HEK293 (cell line): ENCODE data around the gene NOL9.
A peak's percentile ranks its signal among the peaks of the same experiment; 100 is the strongest.

ENCODE experiments used
- BCL11A ChIP-seq: fragments of 450-650 bp; formaldehyde crosslinking; IDR thresholded peaks from 2 replicates; pipeline ENCODE4 v1.5.1; 2016; ENCODE audit warnings: low read depth, missing biosample characterization, missing genetic modification characterization
- BCL11B ChIP-seq: fragments of 450-650 bp; formaldehyde crosslinking; IDR thresholded peaks from 2 replicates; pipeline ENCODE4 v1.5.1; 2016; ENCODE audit warnings: low read depth, missing biosample characterization, missing genetic modification characterization
- BCL6B ChIP-seq: fragments of 450-650 bp; formaldehyde crosslinking; IDR thresholded peaks from 2 replicates; pipeline ENCODE4 v1.5.1; 2017; ENCODE audit warnings: missing biosample characterization, missing genetic modification characterization
- INSM2 ChIP-seq: fragments of 450-650 bp; formaldehyde crosslinking; IDR thresholded peaks from 2 replicates; pipeline ENCODE4 v1.5.1; 2016; ENCODE audit warnings: missing biosample characterization, missing genetic modification characterization
- SP7 ChIP-seq: fragments of 450-650 bp; formaldehyde crosslinking; IDR thresholded peaks from 2 replicates; pipeline ENCODE4 v1.5.1; 2016; ENCODE audit warnings: missing biosample characterization, missing genetic modification characterization
- TSHZ1 ChIP-seq: fragments of 450-650 bp; formaldehyde crosslinking; IDR thresholded peaks from 2 replicates; pipeline ENCODE4 v1.5.1; 2016; ENCODE audit warnings: missing biosample characterization, missing genetic modification characterization, borderline replicate concordance
- YY2 ChIP-seq: fragments of 450-650 bp; formaldehyde crosslinking; IDR thresholded peaks from 2 replicates; pipeline ENCODE4 v1.5.1; 2016; ENCODE audit warnings: missing biosample characterization, missing genetic modification characterization
- ZBTB21 ChIP-seq: fragments of 450-650 bp; formaldehyde crosslinking; IDR thresholded peaks from 2 replicates; pipeline ENCODE4 v1.5.1; 2017; ENCODE audit warnings: missing biosample characterization, missing genetic modification characterization
- ZEB2 ChIP-seq: fragments of 450-650 bp; formaldehyde crosslinking; IDR thresholded peaks from 2 replicates; pipeline ENCODE4 v1.5.1; 2016; ENCODE audit warnings: missing biosample characterization, missing genetic modification characterization
- ZFP69B ChIP-seq: fragments of 450-650 bp; formaldehyde crosslinking; IDR thresholded peaks from 2 replicates; pipeline ENCODE4 v1.5.1; 2016; ENCODE audit warnings: missing biosample characterization, missing genetic modification characterization
- ZNF184 ChIP-seq: fragments of 450-650 bp; IDR thresholded peaks from 2 replicates; pipeline ENCODE4 v1.5.1; 2018; ENCODE audit warnings: missing biosample characterization, mild to moderate bottlenecking, missing genetic modification characterization
- ZNF202 ChIP-seq: fragments of 450-650 bp; formaldehyde crosslinking; IDR thresholded peaks from 2 replicates; pipeline ENCODE4 v1.5.1; 2016; ENCODE audit warnings: missing biosample characterization, missing genetic modification characterization, borderline replicate concordance
- ZNF221 ChIP-seq: fragments of 450-650 bp; formaldehyde crosslinking; IDR thresholded peaks from 2 replicates; pipeline ENCODE4 v1.5.1; 2017; ENCODE audit warnings: missing biosample characterization, missing genetic modification characterization, borderline replicate concordance
- ZNF292 ChIP-seq: fragments of 450-650 bp; formaldehyde crosslinking; IDR thresholded peaks from 2 replicates; pipeline ENCODE4 v1.5.1; 2016; ENCODE audit warnings: low read depth, missing biosample characterization, missing genetic modification characterization, borderline replicate concordance
- ZNF350 ChIP-seq: fragments of 450-650 bp; formaldehyde crosslinking; IDR thresholded peaks from 2 replicates; pipeline ENCODE4 v1.5.0; 2017; ENCODE audit warnings: missing biosample characterization, mild to moderate bottlenecking, missing genetic modification characterization
- ZNF449 ChIP-seq: fragments of 450-650 bp; formaldehyde crosslinking; IDR thresholded peaks from 2 replicates; pipeline ENCODE4 v1.5.1; 2017; ENCODE audit warnings: missing biosample characterization, mild to moderate bottlenecking, missing genetic modification characterization, moderate library complexity
- ZNF48 ChIP-seq: fragments of 450-650 bp; formaldehyde crosslinking; IDR thresholded peaks from 2 replicates; pipeline ENCODE4 v1.5.1; 2016; ENCODE audit warnings: missing biosample characterization, missing genetic modification characterization
- ZNF510 ChIP-seq: fragments of 450-650 bp; formaldehyde crosslinking; IDR thresholded peaks from 2 replicates; pipeline ENCODE4 v1.5.1; 2018; ENCODE audit warnings: mild to moderate bottlenecking, missing genetic modification characterization, missing biosample characterization; ENCODE audit not compliant: insufficient replicate concordance
- ZNF529 ChIP-seq: fragments of 450-650 bp; formaldehyde crosslinking; IDR thresholded peaks from 2 replicates; pipeline ENCODE4 v1.5.1; 2017; ENCODE audit warnings: missing genetic modification characterization, missing biosample characterization; ENCODE audit not compliant: insufficient replicate concordance
- ZNF549 ChIP-seq: fragments of 450-650 bp; IDR thresholded peaks from 2 replicates; pipeline ENCODE4 v1.5.1; 2018; ENCODE audit warnings: missing biosample characterization, missing genetic modification characterization, mild to moderate bottlenecking, inconsistent platforms, moderate library complexity
- ZNF585B ChIP-seq: fragments of 450-650 bp; formaldehyde crosslinking; IDR thresholded peaks from 2 replicates; pipeline ENCODE4 v1.5.1; 2016; ENCODE audit warnings: missing biosample characterization, missing genetic modification characterization
- ZNF610 ChIP-seq: fragments of 450-650 bp; formaldehyde crosslinking; IDR thresholded peaks from 2 replicates; pipeline ENCODE4 v1.5.1; 2016; ENCODE audit warnings: missing biosample characterization, missing genetic modification characterization, borderline replicate concordance
- ZNF626 ChIP-seq: fragments of 450-650 bp; sonication (Bioruptor Pico); formaldehyde crosslinking; IDR thresholded peaks from 2 replicates; pipeline ENCODE4 v1.5.1; 2018; ENCODE audit warnings: missing biosample characterization, missing genetic modification characterization, inconsistent platforms
- ZNF792 ChIP-seq: fragments of 450-650 bp; formaldehyde crosslinking; IDR thresholded peaks from 2 replicates; pipeline ENCODE4 v1.5.1; 2016; ENCODE audit warnings: missing biosample characterization, missing genetic modification characterization
- TF ChIP-seq, protein P1 (sequence below): fragments of 450-650 bp; formaldehyde crosslinking; IDR thresholded peaks from 2 replicates; pipeline ENCODE4 v1.5.1; 2016; ENCODE audit warnings: missing biosample characterization, missing genetic modification characterization
- TF ChIP-seq, protein P2 (sequence below): fragments of 450-650 bp; formaldehyde crosslinking; IDR thresholded peaks from 2 replicates; pipeline ENCODE4 v1.5.1; 2016; ENCODE audit warnings: missing biosample characterization, missing genetic modification characterization
- TF ChIP-seq, protein P3 (sequence below): fragments of 450-650 bp; formaldehyde crosslinking; IDR thresholded peaks from 2 replicates; pipeline ENCODE4; 2016; ENCODE audit warnings: missing biosample characterization, missing genetic modification characterization

The NOL9 gene

GRCh38 chr1:6491480-6491962 lies 62.8 kb downstream of the NOL9 start, which contains the start of gene PLEKHG5 (continued):
- TF ChIP-seq INSM2 (tag by site-specific recombination) (peak; percentile 50; the same call in 1 of the 2 replicates), ZNF292 (tag by site-specific recombination) (no peak), BCL11A (tag by site-specific recombination) (peak; percentile 80), TSHZ1 (tag by site-specific recombination) (no peak), ZBTB21 (tag by site-specific recombination) (no peak), ZNF350 (tag by site-specific recombination) (no peak), ZNF792 (tag by site-specific recombination) (no peak), ZNF529 (no peak), YY2 (tag by site-specific recombination) (no peak), ZNF610 (tag by site-specific recombination) (no peak), ZNF202 (tag by site-specific recombination) (no peak), ZNF184 (tag by site-specific recombination) (no peak), ZNF626 (tag by site-specific recombination) (no peak), SP7 (tag by site-specific recombination) (peak; percentile 88), ZNF48 (tag by site-specific recombination) (no peak), ZNF449 (tag by site-specific recombination) (no peak), BCL6B (tag by site-specific recombination) (no peak), ZNF221 (tag by site-specific recombination) (no peak), ZNF549 (no peak), ZNF585B (tag by site-specific recombination) (no peak), BCL11B (tag by site-specific recombination) (no peak), ZEB2 (tag by site-specific recombination) (peak; percentile 84), ZNF510 (no peak), ZFP69B (tag by site-specific recombination) (no peak; the same call in 1 of the 2 replicates)
- TF ChIP-seq, protein P1, sequence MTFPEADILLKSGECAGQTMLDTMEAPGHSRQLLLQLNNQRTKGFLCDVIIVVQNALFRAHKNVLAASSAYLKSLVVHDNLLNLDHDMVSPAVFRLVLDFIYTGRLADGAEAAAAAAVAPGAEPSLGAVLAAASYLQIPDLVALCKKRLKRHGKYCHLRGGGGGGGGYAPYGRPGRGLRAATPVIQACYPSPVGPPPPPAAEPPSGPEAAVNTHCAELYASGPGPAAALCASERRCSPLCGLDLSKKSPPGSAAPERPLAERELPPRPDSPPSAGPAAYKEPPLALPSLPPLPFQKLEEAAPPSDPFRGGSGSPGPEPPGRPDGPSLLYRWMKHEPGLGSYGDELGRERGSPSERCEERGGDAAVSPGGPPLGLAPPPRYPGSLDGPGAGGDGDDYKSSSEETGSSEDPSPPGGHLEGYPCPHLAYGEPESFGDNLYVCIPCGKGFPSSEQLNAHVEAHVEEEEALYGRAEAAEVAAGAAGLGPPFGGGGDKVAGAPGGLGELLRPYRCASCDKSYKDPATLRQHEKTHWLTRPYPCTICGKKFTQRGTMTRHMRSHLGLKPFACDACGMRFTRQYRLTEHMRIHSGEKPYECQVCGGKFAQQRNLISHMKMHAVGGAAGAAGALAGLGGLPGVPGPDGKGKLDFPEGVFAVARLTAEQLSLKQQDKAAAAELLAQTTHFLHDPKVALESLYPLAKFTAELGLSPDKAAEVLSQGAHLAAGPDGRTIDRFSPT (tag by site-specific recombination), result peak; percentile 94
- TF ChIP-seq, protein P2, sequence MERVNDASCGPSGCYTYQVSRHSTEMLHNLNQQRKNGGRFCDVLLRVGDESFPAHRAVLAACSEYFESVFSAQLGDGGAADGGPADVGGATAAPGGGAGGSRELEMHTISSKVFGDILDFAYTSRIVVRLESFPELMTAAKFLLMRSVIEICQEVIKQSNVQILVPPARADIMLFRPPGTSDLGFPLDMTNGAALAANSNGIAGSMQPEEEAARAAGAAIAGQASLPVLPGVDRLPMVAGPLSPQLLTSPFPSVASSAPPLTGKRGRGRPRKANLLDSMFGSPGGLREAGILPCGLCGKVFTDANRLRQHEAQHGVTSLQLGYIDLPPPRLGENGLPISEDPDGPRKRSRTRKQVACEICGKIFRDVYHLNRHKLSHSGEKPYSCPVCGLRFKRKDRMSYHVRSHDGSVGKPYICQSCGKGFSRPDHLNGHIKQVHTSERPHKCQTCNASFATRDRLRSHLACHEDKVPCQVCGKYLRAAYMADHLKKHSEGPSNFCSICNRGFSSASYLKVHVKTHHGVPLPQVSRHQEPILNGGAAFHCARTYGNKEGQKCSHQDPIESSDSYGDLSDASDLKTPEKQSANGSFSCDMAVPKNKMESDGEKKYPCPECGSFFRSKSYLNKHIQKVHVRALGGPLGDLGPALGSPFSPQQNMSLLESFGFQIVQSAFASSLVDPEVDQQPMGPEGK, result peak; percentile 98
- TF ChIP-seq, protein P3, sequence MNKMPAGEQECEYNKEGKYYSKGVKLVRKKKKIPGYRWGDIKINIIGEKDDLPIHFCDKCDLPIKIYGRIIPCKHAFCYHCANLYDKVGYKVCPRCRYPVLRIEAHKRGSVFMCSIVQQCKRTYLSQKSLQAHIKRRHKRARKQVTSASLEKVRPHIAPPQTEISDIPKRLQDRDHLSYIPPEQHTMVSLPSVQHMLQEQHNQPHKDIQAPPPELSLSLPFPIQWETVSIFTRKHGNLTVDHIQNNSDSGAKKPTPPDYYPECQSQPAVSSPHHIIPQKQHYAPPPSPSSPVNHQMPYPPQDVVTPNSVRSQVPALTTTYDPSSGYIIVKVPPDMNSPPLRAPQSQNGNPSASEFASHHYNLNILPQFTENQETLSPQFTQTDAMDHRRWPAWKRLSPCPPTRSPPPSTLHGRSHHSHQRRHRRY (tag by site-specific recombination), result no peak
